COLO829 (cell line): Measurements from ENCODE around the gene LRRC75B.
"Not testable (repeated sequence)": the region's sequence is repeated elsewhere in the genome, so short reads cannot be mapped to it uniquely, and the experiment has no call there.

ENCODE experiments used
- DNase-seq: peaks from one replicate; pipeline ENCODE4 v3.0.0; 2012; ENCODE audit warnings: low spot score

Gene LRRC75B

DNA sequence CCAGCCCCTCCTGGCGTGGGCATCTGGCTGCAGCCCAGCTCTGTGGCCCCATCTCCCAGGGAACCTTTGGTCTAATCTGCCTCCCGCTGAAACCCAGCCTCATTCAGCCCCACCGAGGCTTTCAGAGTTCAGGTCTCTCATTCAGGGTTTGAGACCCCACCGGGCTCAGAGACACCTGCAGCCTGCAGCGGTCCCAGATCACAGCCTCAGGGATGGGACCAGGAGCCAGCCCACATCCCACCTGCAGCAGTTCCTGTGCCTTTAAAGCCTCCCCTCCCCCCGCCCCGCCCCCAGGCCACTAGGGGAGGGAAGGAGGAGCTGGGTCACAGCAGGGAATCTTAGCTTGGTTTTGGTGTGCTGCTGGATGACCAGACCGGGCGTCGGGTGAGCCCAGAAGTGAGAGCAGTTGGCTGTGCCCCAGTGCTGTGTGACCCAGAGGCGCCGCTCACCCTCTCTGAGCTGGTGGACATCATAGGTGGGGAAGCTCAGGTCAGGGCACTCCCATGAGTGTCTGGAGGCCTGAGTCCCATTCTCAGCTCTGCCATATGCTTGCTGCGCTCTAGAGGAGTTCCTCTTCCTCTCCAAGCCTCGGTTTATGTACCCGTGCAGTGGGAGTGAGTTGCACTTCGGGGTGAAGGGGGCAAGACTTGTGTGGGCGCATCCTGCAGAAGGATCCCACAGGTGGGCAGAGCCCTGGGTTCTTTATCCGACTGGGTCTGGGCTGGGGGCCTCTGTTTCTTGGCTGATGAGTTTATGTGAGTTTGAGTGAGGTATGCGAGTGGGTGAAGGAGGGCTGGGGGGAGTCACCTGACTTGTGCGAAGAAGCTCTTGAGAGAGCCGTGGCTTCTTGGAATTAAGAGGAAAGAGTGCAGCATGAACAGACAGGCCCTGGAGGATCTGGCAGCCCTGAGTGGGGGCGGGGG, 10.2 kb upstream of the LRRC75B start, which contains the start of gene GGT1:
Gene GGT1, plus strand, starts transcription at position 347 of the 923 bp plus-strand sequence. CDS start 7,889 bp downstream, outside the sequence.
- not testable (repeated sequence) for DNase-seq

DNA sequence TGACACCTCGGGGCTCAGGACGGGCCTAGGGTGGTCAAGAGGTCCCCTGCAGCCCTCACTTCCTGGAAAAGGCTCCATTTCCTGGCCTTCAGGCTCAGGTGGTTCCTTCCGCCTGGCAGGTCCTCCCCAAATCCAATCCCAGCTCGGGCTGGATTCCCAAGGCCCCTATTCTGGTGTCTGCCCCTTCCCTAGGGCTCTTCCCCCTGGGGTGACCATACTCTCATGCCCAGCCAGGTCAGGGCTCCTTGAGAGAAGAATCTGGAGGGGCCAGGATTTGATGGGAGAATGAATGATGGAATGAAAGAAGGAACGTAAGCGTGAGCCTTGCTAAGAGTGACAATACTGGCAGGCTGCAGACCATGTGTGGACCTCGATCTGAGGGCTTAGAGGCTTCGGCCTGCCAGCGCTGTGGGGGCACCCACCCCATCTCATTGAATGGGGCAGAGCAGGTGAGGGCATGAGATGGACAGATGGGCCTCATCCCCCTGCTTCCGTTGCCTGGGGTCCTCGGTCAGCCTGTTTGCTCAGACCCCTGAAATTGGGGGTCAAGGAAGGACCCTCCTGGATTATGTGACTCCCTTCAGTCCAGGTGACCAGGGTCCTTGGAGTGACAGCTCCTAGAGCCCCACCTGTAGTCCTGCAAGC, 9.4 kb upstream of the LRRC75B start:
- DNase-seq, result not testable (repeated sequence)

- no peak for DNase-seq
Observed at GRCh38 chr22:24601217-24602104, 8.6 kb upstream of the LRRC75B start.

DNA sequence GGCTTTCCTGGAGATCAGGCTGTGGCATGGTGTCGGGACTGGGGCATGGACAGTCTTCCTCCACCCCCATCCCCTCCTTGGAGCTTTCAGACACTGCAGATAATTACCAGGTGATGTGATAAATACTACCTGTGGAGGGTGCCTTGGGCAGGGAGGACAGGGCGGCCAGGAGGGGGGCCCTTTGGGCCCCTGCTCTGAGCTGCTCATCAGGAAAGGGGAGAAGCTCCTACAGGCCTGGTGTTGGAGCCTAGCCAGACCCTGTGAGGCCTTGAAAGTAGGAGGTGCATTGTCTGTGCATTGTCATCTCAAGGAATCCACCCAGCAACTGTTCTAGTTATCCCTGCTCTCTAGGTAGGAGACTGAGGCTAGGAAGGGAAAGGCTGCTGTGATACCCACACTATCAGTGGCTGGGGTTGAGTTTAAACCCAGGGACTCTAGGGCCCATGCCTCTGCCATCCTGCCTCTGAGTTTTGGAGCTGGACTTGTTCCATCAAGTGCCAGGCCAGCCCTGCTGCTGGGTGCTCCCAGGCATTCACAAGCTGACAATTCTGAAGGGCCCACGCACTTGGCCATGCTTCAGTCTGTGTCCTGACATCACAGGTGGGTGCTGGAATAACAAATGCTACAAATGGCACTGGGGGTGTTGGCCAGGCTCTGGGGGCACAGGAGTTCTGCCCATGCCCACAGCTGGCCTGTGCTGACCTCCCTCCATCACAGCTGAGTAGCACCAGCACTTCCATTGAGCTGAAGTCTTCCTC, 7.3 kb upstream of the LRRC75B start:
- not testable (repeated sequence) for DNase-seq

DNA sequence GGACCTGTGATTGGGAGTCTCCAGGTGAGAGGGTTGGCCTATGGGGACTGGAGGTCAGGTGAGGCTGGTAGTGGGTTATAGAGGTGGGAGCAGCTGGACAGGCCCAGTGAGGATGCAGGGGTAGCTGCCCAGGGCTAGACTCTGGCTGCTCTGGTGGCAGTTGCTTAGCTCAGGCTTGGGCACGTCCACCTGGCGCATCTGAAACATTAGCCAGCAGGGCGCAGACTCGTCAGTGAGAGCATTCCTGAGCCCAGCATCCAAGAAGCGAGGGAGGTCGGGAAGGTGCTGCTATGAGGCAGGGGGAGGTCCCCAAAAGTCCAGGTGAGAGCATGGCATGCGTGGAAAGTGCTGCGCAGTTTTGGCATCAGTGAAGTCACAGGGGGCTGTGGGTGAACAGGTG, 6.6 kb upstream of the LRRC75B start:
- DNase-seq, result no peak

- not testable (repeated sequence) for DNase-seq
Observed at GRCh38 chr22:24597076-24597475, 4.2 kb upstream of the LRRC75B start.

- no peak for DNase-seq
Observed at GRCh38 chr22:24595863-24596262, 3.0 kb upstream of the LRRC75B start.

GRCh38 chr22:24595228-24595627, 2.4 kb upstream of the LRRC75B start:
- DNase-seq, result no peak

DNA sequence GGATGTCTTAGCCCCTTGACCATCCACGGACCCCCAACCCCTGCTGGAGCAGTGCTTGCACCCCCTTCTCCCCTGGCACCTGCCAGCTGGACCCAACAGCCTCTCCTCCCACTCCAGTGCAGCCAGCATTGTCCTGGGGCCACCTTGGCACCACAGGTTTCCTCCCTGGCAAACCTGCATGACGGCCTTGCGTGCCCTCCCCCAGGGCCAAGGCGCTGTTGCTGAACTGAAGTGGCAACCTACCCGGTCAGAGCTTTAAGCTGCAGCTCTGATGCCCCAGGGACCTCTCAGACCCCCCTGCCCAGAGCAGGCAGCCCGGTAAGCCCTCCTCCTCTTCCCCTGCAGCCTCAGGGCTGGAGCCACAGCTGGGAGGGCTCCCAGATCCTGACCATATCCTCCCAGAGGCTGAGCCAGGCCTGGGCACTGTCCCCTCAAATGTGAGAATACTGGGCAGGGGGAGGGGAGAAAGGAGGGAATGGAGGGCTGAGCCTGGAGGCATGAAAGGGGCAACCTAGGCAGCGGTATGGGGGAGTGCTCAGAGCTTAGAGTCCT, 1.8 kb upstream of the LRRC75B start:
- DNase-seq, result no peak

DNA sequence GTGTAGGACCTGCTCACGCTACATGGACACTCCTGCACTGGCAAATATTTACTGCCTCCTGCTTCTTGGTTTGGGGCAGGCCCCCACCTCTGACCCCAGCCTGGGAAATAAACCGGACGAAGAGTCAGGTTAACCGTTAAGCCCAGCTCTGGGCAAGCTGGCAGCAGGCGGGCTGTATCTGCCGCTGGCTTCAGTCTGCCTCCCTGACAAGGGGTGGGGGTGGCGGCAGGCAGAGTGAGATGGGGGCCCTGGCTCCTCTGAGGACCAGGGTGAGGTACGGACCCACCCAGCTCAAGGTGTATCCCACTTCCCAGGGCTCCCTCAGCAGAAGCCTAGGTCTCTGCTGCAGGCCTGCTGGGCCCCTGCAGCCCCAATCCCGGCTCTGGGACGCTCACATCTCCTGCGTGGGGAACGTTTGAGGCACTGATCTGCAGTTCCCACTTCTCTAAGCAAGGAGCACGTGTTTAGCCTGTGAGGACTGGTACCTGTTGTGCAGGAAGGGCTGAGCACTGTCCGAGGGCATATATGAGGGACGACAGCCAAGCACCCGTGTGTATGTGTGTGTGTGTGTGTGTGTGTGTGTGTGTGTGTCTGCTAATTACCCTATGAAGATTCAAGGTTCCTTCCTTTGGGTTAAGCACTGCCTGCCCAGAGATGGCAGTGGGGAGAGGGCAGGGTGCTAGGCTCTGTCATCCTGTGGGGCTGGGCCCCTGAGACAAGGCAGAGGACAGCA, 1.1 kb upstream of the LRRC75B start:
- no peak for DNase-seq

DNA sequence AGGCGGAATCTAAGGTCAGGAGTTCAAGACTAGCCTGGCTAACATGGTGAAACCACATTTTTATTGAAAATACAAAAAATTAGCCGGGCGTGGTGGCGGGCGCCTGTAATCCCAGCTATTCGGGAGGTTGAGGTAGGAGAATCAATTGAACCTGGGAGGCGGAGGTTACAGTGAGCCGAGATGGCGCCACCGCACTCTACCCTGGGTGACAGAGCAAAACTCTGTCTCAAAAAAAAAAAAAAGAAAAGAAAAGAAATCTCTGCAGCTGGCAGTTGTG, 624 bp upstream of the LRRC75B start:
- DNase-seq, result not testable (repeated sequence)

- DNase-seq, result no peak
Observed at GRCh38 chr22:24592058-24592850, 619 bp downstream of the LRRC75B start.

DNA sequence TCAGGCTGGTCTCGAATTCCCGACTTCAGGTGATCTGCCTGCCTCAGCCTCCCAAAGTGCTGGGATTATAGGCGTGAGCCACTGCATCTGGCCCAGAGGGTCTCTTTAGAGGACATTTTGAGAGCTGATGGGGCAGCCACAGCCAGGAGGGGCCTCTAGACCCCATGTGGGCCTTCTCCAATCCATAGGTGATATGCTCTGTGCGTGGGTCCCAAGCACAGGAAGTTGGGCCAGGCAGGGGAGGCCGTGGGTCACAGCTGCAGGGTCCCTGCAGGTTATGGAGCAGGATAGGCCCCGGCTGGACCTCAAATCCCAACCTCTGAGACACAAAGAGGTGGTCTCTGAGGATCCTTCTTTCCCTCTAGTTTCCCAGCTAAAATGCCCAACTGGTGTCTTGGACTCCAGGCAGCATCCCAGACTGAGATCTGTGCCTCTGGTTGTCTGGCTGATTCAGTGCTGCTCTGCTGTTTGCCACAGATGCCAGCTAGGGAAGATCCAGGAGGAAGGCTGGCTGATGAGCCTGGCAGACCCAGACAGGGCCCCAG, 1.5 kb downstream of the LRRC75B start:
- DNase-seq, result no peak

DNA sequence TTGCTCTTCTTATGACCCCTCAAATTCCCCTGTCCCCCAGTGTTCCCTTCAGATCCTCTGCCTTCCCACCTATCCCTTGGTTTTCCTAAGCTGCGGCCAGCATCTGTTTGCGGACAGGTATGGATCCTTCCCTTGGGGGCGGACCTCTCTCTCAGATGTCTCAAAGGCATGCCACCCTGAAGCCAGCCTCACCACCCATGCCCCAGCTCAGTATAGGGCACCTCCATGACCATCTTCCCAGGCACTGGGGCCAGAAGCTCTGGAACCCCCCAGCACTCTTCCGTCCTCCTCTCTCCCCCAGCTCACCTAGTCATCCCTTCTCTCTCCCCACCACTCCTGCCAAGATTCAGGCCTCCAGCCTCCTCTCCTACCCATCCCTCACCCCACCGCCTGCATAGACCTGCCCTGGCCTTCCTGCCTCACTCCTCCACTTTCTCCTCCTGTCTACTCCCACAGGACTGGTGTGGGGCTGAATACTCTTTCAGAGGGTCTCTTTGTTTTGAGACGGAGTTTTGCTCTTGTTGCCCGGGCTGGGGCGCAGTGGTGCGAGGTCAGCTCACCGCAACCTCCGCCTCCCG, 2.2 kb downstream of the LRRC75B start:
- no peak for DNase-seq

GRCh38 chr22:24589518-24590030, 3.3 kb downstream of the LRRC75B start:
- DNase-seq, result no peak

- DNase-seq, result no peak
Observed at GRCh38 chr22:24588757-24589481, 4.0 kb downstream of the LRRC75B start.

DNA sequence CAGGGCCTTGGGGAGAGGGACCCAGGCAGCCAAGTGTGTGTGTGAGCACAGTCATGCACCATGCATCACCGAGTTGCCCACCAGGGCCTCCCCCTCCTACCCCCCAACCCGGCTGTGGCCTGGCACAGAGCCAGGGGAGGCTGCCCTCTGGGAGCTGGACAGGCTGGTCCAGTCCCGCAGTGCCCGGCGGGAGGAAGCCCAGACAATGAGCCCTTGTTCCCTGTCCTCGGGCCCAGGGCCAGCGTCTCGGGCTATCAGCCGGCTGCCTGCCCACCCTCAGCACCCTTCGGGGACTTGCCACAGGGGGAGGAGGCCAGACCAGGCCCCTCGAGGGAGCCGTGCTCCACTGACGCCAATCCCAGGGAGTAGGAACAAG, 4.5 kb downstream of the LRRC75B start:
- peak; percentile 79 for DNase-seq

GRCh38 chr22:24587948-24588347, 4.9 kb downstream of the LRRC75B start:
- DNase-seq, result no peak
